ENCODE results near the gene CGB3.
"Not testable (repeated sequence)": the region's sequence is repeated elsewhere in the genome, so short reads cannot be mapped to it uniquely, and the experiment has no call there.

- TF ChIP-seq EZH2 (optimal IDR thresholded peaks at IDR 0.05; ENCODE audit: low read depth, low read length): not testable (repeated sequence)
- TF ChIP-seq, protein P1, sequence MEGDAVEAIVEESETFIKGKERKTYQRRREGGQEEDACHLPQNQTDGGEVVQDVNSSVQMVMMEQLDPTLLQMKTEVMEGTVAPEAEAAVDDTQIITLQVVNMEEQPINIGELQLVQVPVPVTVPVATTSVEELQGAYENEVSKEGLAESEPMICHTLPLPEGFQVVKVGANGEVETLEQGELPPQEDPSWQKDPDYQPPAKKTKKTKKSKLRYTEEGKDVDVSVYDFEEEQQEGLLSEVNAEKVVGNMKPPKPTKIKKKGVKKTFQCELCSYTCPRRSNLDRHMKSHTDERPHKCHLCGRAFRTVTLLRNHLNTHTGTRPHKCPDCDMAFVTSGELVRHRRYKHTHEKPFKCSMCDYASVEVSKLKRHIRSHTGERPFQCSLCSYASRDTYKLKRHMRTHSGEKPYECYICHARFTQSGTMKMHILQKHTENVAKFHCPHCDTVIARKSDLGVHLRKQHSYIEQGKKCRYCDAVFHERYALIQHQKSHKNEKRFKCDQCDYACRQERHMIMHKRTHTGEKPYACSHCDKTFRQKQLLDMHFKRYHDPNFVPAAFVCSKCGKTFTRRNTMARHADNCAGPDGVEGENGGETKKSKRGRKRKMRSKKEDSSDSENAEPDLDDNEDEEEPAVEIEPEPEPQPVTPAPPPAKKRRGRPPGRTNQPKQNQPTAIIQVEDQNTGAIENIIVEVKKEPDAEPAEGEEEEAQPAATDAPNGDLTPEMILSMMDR (IDR thresholded peaks at IDR 0.05; ENCODE audit: low read length): not testable (repeated sequence)
Measured at GRCh38 chr19:49043548-49043947, 19.4 kb upstream of the CGB3 start, which contains the start of gene CGB5.
